GM18868 (cell line): ENCODE measurements around the gene ST6GAL1.
A peak's percentile ranks its signal among the peaks of the same experiment; 100 is the strongest.
"Not testable (repeated sequence)": the region's sequence is repeated elsewhere in the genome, so short reads cannot be mapped to it uniquely, and the experiment has no call there.

ENCODE experiments used
- ATAC-seq: cut with Tn5 transposase; IDR thresholded peaks from one replicate; pipeline ENCODE4 v1.9.1; 2021; ENCODE audit warnings: mild to moderate bottlenecking, moderate library complexity; ENCODE audit not compliant: unreplicated experiment

ST6GAL1 gene

DNA sequence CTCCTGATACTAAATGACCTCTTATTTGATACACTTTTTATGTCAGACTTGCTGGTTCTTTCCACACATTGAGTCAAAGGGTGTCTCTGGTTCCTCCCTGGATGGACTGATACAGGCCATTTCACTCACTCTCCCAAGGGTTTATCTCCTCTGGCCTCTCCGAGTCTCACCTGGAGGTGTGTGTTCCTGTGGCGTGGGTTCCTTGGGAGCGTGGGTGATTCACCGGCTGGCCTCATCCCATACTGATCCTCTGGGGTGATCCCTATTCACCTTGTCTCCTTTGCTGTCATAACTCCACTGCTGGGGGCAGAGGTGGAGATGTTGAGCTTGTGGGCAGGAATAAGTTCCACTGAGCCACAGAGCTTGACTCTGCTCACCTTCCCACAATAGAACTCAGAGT, 61.1 kb downstream of the ST6GAL1 start:
- ATAC-seq = no peak

DNA sequence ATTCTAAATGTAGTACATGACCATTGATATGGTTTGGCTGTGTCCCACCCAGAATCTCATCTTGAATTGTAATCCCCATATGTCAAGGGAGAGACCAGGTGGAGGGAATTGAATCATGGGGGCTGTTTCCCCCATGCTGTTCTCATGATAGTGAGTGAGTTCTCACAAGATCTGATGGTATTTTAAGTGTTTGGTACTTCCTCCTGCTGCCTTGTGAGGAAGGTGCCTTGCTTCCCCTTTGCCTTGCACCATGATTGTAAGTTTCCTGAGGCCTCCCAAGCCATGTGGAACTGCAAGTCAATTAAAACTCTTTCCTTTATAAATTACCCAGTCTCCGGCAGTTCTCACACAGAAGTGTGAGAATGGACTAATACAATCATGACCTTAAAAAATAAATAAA, 61.8 kb downstream of the ST6GAL1 start:
- ATAC-seq = not testable (repeated sequence)

DNA sequence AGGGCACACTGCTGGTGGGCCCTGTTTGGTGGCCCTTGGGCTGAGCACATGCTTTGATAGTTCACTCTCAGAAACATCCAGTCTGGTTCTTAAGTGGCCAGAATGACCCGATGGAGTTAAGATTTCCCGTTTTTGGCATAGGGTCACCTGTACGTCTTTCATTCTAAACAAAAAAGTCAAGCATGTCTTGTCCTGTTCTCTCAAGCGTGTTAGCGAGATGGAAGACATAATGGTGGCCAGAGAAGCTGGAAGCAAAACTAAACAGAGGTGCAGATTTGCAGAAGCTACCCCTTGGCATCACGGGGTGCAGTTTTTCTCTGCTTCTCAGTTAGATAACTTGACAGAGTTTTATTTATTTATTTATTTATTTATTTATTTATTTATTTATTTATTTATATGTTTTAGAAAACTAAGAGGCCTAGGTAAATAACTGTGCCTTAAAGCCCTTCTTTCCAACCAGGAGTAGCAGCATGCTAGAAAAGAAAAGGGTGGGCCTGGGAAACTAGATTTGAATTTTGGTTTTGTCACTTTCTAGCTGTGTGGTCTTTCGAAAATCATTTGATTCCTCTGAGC, 63.0 kb downstream of the ST6GAL1 start:
- ATAC-seq = no peak

DNA sequence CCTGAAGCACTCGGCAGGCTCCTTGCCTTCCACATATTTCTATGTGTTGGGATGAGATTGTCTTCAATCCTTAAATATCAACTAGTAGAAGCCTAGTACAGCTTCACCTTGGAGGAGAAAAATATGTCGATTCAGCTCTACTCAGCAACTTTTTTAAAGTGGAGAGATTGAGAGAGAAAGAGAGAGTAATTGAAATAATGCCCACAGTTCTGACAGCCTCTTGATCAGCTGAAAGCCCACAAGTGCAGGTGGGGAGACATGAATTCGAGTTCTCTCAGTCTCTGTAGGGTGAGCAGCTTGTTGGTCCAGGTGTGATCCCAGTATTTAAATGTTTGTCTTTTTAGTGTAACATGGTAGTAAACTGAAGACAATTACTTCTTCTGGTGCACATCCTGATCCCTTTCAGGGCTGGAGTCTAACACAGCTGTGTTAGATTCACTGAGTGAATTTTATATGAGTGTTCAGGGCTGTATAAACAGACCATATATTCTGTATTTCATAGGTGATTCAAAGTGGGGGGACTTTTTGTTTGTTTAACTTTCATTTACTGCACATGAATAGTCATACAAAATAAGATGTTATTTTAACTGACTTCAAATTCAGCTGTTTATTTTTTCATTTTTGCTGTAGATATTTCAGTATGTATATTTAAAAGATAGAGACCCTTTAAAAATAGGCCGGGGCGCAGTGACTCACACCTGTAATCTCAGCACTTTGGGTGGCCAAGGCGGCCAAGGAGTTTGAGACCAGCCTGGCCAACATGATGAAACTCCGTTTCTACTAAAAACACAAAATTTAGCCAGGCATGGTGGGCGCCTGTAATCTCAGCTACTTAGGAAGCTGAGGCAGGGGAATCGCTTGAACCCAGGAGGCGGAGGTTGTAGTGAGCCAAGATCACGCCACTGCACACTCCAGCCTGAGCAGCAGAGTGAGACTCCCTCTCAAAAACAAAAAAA, 64.0 kb downstream of the ST6GAL1 start:
- no peak for ATAC-seq

GRCh38 chr3:186996356-186996755, 66.0 kb downstream of the ST6GAL1 start:
- ATAC-seq = peak; percentile 27

GRCh38 chr3:186997061-186997460, 66.7 kb downstream of the ST6GAL1 start:
- ATAC-seq = no peak

GRCh38 chr3:186997473-186997939, 67.2 kb downstream of the ST6GAL1 start:
- no peak for ATAC-seq

DNA sequence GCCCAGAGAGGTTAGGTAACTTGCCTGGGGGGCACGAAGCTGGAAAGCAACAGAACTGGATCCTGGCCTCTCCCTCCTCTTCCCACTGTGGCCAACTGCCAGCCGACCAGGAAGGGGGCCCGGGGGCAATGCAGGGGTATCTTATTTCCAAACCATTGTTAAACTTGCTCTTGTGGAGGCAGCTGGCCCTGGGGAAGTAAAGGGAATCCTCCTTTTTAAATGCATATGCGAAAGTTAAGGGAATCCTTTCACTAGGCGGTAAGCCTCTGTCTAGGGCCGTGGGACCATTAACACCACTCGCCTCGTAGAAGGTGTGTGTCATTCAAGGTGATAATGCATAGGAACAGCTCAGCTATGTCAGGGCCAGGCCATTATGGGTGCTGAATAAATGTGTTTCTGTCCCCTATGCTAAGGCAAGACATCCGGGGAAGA, 68.6 kb downstream of the ST6GAL1 start:
- ATAC-seq = no peak

DNA sequence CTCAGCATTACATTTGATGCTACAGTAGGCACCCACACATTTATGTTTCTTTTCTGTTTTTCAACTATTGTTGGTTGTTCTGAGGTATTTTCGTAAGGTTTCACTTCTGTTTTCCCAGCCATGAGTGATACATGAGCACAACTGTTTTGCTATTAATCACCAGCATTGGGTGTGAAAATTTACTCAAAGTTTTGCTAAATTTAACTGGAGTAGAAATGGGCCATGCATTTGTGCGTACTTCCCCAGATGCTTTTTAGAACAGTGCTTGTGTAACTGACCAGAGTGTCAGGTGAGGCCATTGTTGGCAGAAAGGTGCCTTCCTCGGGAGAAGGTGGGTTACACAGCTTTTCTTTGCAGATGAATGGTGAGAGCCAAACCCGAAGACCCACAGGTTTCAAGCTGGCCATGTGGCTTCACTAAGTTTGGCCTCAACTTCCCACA, 70.4 kb downstream of the ST6GAL1 start:
- peak; percentile 66 for ATAC-seq

DNA sequence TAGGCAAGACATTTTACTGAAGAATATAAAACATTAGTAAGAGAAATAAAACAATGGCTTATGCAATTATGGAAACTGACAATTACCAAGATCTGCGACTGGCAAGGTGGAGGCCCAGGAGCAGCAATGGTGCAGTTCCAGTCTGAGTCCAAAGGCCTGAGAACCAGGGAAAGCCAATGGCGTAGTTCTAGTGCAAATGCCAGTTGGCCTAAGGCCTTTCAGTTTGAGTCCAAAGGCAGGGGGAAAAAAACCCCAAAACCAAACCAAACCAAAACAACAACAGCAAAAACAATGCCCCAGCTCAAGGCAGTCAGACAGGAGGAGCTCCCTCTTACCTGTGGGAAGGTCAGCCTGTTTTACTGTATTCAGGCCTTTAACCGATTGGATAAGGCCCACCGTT, 72.6 kb downstream of the ST6GAL1 start:
- ATAC-seq = no peak

- no peak for ATAC-seq
Observed at GRCh38 chr3:187005827-187006481, 75.6 kb downstream of the ST6GAL1 start.

GRCh38 chr3:187006864-187007630, 76.7 kb downstream of the ST6GAL1 start:
- no peak for ATAC-seq

DNA sequence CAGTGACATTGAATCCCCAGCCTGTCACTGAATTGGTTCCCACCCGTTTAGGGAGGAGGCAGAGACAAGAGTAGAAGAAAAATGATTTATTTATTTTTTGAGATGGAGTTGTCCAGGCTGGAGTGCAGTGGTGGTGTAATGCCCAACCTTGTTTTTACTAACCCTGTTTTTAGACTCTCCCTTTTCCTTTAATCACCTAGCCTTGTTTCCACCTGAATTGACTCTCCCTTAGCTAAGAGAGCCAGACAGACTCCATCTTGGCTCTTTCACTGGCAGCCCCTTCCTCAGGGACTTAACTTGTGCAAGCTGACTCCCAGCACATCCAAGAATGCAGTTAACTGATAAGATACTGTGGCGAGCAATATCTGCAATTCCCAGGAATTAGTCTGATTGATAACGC, 80.1 kb downstream of the ST6GAL1 start:
- ATAC-seq = not testable (repeated sequence)

GRCh38 chr3:187011915-187012314, 81.6 kb downstream of the ST6GAL1 start:
- no peak for ATAC-seq

GRCh38 chr3:187012609-187013051, 82.3 kb downstream of the ST6GAL1 start:
- ATAC-seq = no peak

DNA sequence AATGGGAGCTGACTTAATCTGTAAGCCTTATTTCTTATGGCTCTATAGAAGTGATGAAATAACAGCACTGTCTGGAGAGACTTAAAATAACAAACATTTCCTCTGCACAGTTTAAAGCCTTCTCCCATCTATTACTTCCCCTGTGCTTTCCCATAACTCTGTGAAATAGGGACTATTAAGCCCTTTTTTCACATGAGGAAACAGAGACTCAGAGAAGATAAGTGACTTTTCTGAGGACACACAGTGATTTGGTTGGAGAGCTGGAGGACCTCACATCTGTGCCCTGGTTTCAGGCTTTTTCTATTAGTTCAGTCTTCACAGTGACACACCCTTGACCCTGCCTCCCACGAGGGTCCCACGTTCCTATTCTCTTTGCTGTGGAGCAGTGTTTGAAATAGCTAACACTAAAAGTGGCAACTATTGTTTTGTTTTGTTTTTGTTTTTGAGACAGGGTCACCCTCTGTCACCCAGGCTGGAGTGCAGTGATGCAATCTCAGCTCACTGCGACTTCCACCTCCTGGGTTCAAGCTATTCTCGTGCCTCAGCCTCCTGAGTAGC, 82.9 kb downstream of the ST6GAL1 start:
- ATAC-seq = no peak

- no peak for ATAC-seq
Observed at GRCh38 chr3:187014417-187014864, 84.1 kb downstream of the ST6GAL1 start.

DNA sequence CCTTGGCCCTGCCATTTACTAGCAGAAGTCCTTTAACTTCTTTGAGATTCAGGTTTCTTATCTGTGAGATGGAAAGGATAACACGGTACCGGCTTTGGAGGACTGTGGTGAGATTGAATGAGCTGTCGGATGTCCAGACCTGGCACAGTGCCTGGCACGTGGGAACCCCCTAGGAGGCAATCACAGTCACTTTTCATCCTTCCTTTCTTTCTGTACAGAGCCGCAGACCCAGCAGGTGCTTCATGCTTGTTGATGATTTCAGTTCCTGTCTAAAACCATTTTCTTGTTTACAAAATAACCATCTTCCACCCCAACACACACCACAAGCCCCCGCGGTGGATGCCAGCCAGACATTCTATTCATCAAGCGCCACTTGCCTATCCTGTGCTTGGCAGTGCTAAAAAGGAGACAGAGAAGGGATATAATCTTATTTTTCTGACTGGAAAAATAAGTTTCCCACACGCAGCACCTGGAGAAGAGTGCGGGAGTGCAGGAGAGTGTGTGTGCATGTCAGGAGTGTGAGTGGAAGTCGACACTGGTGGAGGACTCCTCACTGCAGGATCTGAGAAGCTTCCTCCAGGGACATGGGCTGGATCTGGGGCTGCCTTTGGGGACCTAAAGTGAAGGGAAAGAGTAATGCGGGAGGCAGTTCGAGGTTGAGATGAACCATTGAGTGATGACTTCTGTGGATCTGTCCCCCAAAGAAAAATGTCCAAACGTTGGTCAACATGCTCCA, 85.7 kb downstream of the ST6GAL1 start:
- ATAC-seq = peak; percentile 57

- ATAC-seq = peak; percentile 27
Observed at GRCh38 chr3:187016639-187017345, 86.5 kb downstream of the ST6GAL1 start.
